Gastroesophageal sphincter (tissue), 4 donors: ENCODE measurements around the gene NUDT4. TPM values are rescaled to one million over a fixed set of nuclear protein-coding genes. Genes with fewer than 3 reads are reported as not detected.
A peak's percentile ranks its signal among the peaks of the same experiment; 100 is the strongest.
"Not testable (repeated sequence)": the region's sequence is repeated elsewhere in the genome, so short reads cannot be mapped to it uniquely, and the experiment has no call there.

Source experiments
- ATAC-seq: fragments of 150-250 bp; one replicate; pipeline ENCODE4 v1.9.1; 2016; ENCODE audit warnings: mild to moderate bottlenecking, moderate library complexity
- H3K27ac ChIP-seq, 4 donors: fragments of 200-600 bp; sonication (generic) in 3 of 4; 1 replicate in 3 of 4; 2 replicates in 1 of 4; pipeline ENCODE4 v1.5.1; 2016 to 2019
- H3K27me3 ChIP-seq: fragments of 200-600 bp; sonication (generic); one replicate; pipeline ENCODE4 v1.5.1; 2019
- H3K36me3 ChIP-seq, 2 donors: fragments of 200-600 bp; sonication (generic); one replicate each; pipeline ENCODE4 v1.5.1; 2019; ENCODE audit warnings: control low read depth in 1 of 2
- H3K4me1 ChIP-seq, 3 donors: fragments of 200-600 bp; sonication (generic); 1 replicate in 2 of 3; 2 replicates in 1 of 3; pipeline ENCODE4 v1.5.1; 2016 to 2019; ENCODE audit warnings: control low read depth in 2 of 3
- H3K4me3 ChIP-seq, 2 donors: fragments of 200-600 bp; sonication (generic); one replicate each; pipeline ENCODE4 v1.5.1; 2019; ENCODE audit warnings: mild to moderate bottlenecking in 1 of 2, moderate library complexity in 1 of 2
- H3K9me3 ChIP-seq, 3 donors: fragments of 200-600 bp; sonication (generic); one replicate each; pipeline ENCODE4 v1.5.1; 2017 to 2019; ENCODE audit warnings: control low read depth in 2 of 3
- CTCF ChIP-seq, 4 experiments: fragments of 200-600 bp in 2 of 4; fragments of 450-650 bp in 2 of 4; sonication (generic) in 1 of 4; IDR thresholded peaks; one replicate each; pipeline ENCODE4 v1.5.1; 2017 to 2019; ENCODE audit warnings: antibody characterized with exemption in 4 of 4, mild to moderate bottlenecking in 2 of 4, moderate library complexity in 2 of 4
- EP300 ChIP-seq: sonication (generic); formaldehyde crosslinking; IDR thresholded peaks from one replicate; pipeline ENCODE4 v1.6.1; 2017; ENCODE audit warnings: antibody characterized with exemption, mild to moderate bottlenecking
- POLR2A ChIP-seq, 2 donors: fragments of 450-650 bp; IDR thresholded peaks; one replicate each; pipeline ENCODE4 v1.6.1; 2017; ENCODE audit warnings: antibody characterized with exemption in 2 of 2, mild to moderate bottlenecking in 2 of 2, moderate library complexity in 1 of 2
- POLR2AphosphoS5 ChIP-seq: sonication (generic); formaldehyde crosslinking; IDR thresholded peaks from one replicate; pipeline ENCODE4 v1.6.1; 2017; ENCODE audit warnings: antibody characterized with exemption
- WGBS, 2 donors: methylation state at CpG; one replicate each; pipeline ENCODE4 v1.1.5; 2018; ENCODE audit warnings: low coverage in 1 of 2; 5-methylcytosine and 5-hydroxymethylcytosine counted together
- total RNA-seq, 4 donors: library from RNA; depleted of rRNA; stranded (reverse); fragments of >200 nt; gene quantifications; one replicate each; pipeline ENCODE4 v1.1.0, GENCODE V29; 2016

NUDT4 gene
- total RNA-seq, 4 donors from 2014 or later = 91.2 to 146 (median 94.3) TPM

DNA sequence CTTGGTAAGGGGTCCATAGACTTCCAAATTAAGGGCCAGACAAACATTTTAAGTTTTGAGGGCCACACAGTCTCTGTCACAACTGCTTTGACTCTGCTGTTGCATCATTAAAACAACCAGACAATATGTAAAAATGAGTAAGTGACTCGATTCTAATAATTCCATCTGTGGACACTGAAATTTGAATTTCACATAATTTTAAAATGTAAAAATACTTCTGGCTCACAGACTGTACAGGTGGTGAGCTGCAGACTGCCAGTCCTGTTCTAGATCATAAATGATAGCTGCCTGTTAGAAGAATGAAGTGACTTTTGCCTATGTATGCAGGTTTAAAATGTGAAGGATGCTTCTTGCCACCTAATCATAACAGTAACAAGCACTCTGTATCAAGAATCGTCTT, 15.7 kb downstream of the NUDT4 start:
- 42 to 55% methylated on average over 2 of the region's 2 CpGs for WGBS, 2 donors
- H3K27ac ChIP-seq = no peak overlapping the region
- peaks cover 0 to 37% of the 10 kb centered on the region in 2 donors for H3K36me3 ChIP-seq
- H3K9me3 ChIP-seq = no peaks in the 10 kb centered on the region
- no peak for ATAC-seq
- peaks cover 4 to 89% (median 12%) of the 10 kb centered on the region in 3 donors for H3K4me1 ChIP-seq
- TF ChIP-seq EP300 = no peak
- no peak for TF ChIP-seq POLR2A (IDR thresholded peaks at IDR 0.05)
- no peak for TF ChIP-seq CTCF (IDR thresholded peaks at IDR 0.05)
- TF ChIP-seq POLR2AphosphoS5 = no peak
- H3K4me3 ChIP-seq = no peak overlapping the region
- H3K27me3 ChIP-seq = no peaks in the 10 kb centered on the region

- WGBS, 2 donors = 35 to 60% methylated on average over 9 to 10 of the region's 12 CpGs
- TF ChIP-seq EP300 = no peak
- TF ChIP-seq POLR2AphosphoS5 = no peak
- TF ChIP-seq CTCF (IDR thresholded peaks at IDR 0.05) = no peak
- Histone ChIP-seq H3K27me3 (no peaks in the 10 kb centered on the region), H3K4me1 (peaks cover 0 to 62% (median 0%) of the 10 kb centered on the region in 3 donors), H3K27ac (peak overlapping the region in 3 of 4 donors; percentile 29 to 69 (median 66)), H3K4me3 (no peak overlapping the region), H3K9me3 (no peaks in the 10 kb centered on the region), H3K36me3 (peaks cover 0 to 52% of the 10 kb centered on the region in 2 donors)
- ATAC-seq = no peak
Observed at GRCh38 chr12:93397412-93397811, 19.7 kb downstream of the NUDT4 start.

GRCh38 chr12:93399183-93399863, 21.6 kb downstream of the NUDT4 start:
- no CpG with 5 or more reads among the region's 5 CpGs for WGBS, 2 donors
- peak; percentile 89 for ATAC-seq
- not testable (repeated sequence) for H3K4me3 ChIP-seq, H3K27me3 ChIP-seq, H3K9me3 ChIP-seq
- Histone ChIP-seq H3K4me1 (peaks cover 0 to 50% (median 0%) of the 10 kb centered on the region in 3 donors), H3K27ac (peak overlapping the region in 1 of 4 donors; percentile 66), H3K36me3 (peaks cover 0 to 65% of the 10 kb centered on the region in 2 donors)

DNA sequence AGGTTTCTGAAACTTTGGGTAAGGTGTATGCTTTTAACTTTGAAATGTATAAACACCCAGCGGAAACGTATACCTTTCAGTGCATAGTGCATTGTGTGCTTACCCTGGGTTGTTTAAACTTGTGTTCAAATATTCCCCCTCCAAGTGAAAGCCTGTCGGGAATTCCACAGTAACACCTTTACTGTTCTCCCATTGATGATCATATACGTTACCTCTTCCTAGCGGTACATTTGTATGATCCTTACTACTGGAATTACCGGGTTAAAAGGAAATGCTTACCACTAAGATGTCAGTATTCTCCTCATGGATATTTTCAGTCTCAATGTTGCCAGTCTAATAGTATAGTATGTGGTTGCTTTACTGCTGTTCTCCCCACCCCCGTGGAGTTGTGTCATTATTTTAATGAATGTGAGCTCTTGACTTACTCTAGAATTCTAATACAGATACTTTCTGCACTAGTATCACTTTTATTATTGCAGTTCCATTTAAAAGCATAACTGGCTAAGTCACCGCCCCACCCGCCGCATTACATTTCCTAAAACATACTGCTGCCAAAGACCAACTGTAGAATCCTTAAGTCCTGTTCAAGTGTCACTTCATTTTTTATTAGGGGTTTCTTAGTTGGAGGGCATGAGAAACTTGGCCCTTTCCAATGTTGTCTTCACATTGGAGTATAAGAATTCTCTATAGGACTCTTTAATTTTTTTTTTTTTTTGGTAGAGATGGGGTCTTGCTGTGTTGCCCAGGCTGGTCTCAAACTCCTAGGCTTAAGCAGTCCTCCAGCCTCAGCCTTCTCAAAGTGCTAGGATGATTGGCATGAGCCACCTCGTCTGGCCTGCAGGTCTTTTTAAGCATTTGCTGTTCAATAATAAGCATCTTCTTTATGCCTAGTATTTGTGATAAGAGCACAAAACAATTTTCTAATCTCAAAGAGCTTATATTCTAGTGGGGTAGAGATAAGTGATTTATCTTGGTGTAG, 24.9 kb downstream of the NUDT4 start:
- no peak overlapping the region for H3K4me3 ChIP-seq
- no peaks in the 10 kb centered on the region for H3K27me3 ChIP-seq
- H3K9me3 ChIP-seq = no peaks in the 10 kb centered on the region
- H3K27ac ChIP-seq = no peak overlapping the region
- peaks cover 0 to 31% (median 3%) of the 10 kb centered on the region in 3 donors for H3K4me1 ChIP-seq
- no peak for ATAC-seq
- WGBS, 2 donors = 86 to 92% methylated on average over 9 to 11 of the region's 11 CpGs
- TF ChIP-seq POLR2AphosphoS5 = no peak
- TF ChIP-seq EP300 = no peak
- TF ChIP-seq POLR2A (IDR thresholded peaks at IDR 0.05) = no peak
- no peak for TF ChIP-seq CTCF (IDR thresholded peaks at IDR 0.05)
- H3K36me3 ChIP-seq = peaks cover 0 to 35% of the 10 kb centered on the region in 2 donors

- ATAC-seq = peak; percentile 13
- H3K27ac ChIP-seq = no peak overlapping the region
- H3K27me3 ChIP-seq = no peaks in the 10 kb centered on the region
- no peak overlapping the region for H3K4me3 ChIP-seq
- H3K36me3 ChIP-seq = peaks cover 0 to 21% of the 10 kb centered on the region in 2 donors
- TF ChIP-seq POLR2A (IDR thresholded peaks at IDR 0.05) (no peak), POLR2AphosphoS5 (peak; percentile 48)
- peaks cover 0 to 20% (median 3%) of the 10 kb centered on the region in 3 donors for H3K4me1 ChIP-seq
- 83 to 86% methylated on average over 5 to 7 of the region's 7 CpGs for WGBS, 2 donors
- H3K9me3 ChIP-seq = no peaks in the 10 kb centered on the region
Observed at GRCh38 chr12:93403988-93404803, 26.5 kb downstream of the NUDT4 start.
